Lung (tissue), 12 donors: ENCODE measurements around the gene HK2. TPM values are rescaled to one million over a fixed set of nuclear protein-coding genes. Genes with fewer than 3 reads are reported as not detected.

Experiments
- ATAC-seq: fragments of 200-7000 bp; cut with Tn5 transposase; one replicate; pipeline ENCODE4 v1.9.1; 2020; ENCODE audit warnings: moderate number of reproducible peaks; ENCODE audit not compliant: insufficient read depth, low FRiP score
- DNase-seq, 3 donors: peaks; one replicate each; pipeline ENCODE4 v3.0.0-alpha.2; 2013 to 2017
- H3K27ac ChIP-seq, 2 donors: one replicate each; pipeline ENCODE4 v1.5.1; 2013; ENCODE audit warnings: mild to moderate bottlenecking in 2 of 2, moderate library complexity in 2 of 2, control low read depth in 1 of 2, inconsistent platforms in 1 of 2, low read depth in 1 of 2, low read length in 1 of 2
- H3K27me3 ChIP-seq, 3 donors: one replicate each; pipeline ENCODE4 v1.5.1; 2013; ENCODE audit warnings: low read length in 2 of 3; ENCODE audit not compliant: control insufficient read depth in 3 of 3, insufficient read depth in 3 of 3
- H3K36me3 ChIP-seq, 4 donors: one replicate each; pipeline ENCODE4 v1.5.1; 2013; ENCODE audit warnings: low read length in 4 of 4, mild to moderate bottlenecking in 1 of 4, moderate library complexity in 1 of 4; ENCODE audit not compliant: control insufficient read depth in 4 of 4, insufficient read depth in 4 of 4
- H3K4me1 ChIP-seq, 5 donors: one replicate each; pipeline ENCODE4 v1.5.1; 2013; ENCODE audit warnings: low read length in 5 of 5, mild to moderate bottlenecking in 2 of 5, moderate library complexity in 1 of 5; ENCODE audit not compliant: control insufficient read depth in 5 of 5, insufficient read depth in 5 of 5
- H3K4me3 ChIP-seq: one replicate; pipeline ENCODE4 v1.5.1; 2013; ENCODE audit warnings: mild to moderate bottlenecking, control low read depth, moderate library complexity
- H3K9ac ChIP-seq, 2 donors: one replicate each; pipeline ENCODE4 v1.5.1; 2013; ENCODE audit warnings: low read length in 2 of 2, control low read depth in 1 of 2; ENCODE audit not compliant: insufficient read depth in 1 of 2
- H3K9me3 ChIP-seq, 4 donors: one replicate each; pipeline ENCODE4 v1.5.1; 2013; ENCODE audit warnings: low read length in 3 of 4, mild to moderate bottlenecking in 1 of 4, moderate library complexity in 1 of 4; ENCODE audit not compliant: control insufficient read depth in 4 of 4, insufficient read depth in 3 of 4
- WGBS, 2 donors: extraction: QIAGEN DNeasy Blood & Tissue Kit; methylation state at CpG; one replicate each; pipeline ENCODE4 v1.1.7; 2013; 5-methylcytosine and 5-hydroxymethylcytosine counted together
- polyA plus RNA-seq, 2 donors: library from polyadenylated mRNA; stranded (reverse); fragments of 200-250 nt; gene quantifications; one replicate each; pipeline ENCODE4 v1.2.1, GENCODE V29; 2013
- total RNA-seq, 2 donors: library from RNA; depleted of rRNA in 1 of 2; stranded (reverse); fragments of >200 nt in 1 of 2; gene quantifications; one replicate each; pipeline ENCODE4 v1.2.1, GENCODE V29; 2014 to 2021
- TF ChIP-seq, protein P1 (sequence below): IDR thresholded peaks from 2 replicates; pipeline ENCODE4 v1.5.1; 2012; ENCODE audit warnings: mild to moderate bottlenecking; ENCODE audit errors: control extremely low read depth, extremely low read depth
- donor health status: control.
- donor health status: control.
- donor health status: Bipolar disorder and iron deficiency.
- donor health status: healthy.
- donor health status: DM: yes; HTN: yes; CAD: no.

Gene HK2
- total and polyA plus RNA-seq, 4 donors, result 13.6 to 43.1 (median 20.8) TPM

DNA sequence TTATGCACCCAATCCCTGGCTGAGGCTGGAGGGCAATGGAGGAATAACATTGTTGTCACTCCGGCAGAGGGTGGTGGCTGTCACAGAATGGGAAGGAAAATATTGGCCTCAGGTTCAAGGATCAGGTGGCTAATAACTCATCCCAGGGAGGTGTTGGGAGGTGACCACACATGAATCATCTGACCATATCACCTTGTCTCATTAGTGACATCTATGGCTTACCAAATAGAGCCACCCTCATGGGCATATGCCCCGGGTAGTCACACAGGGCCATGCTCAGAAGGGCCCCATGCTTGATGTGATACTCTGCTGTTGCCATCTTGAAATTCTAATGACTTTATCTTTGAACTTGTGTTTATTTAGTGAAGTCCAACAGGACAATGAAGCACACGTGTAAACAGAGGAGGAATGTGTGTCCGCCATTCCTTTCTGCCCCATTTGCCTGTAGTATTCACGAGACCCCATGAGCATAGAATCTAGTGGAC lies 27.5 kb upstream of the HK2 start:
- H3K27ac ChIP-seq, result no peak overlapping the region
- no peak for ATAC-seq
- H3K36me3 ChIP-seq, result no peaks in the 10 kb centered on the region
- H3K9ac ChIP-seq, result no peak overlapping the region
- WGBS, 2 donors, result 89 to 92% methylated on average over 5 of the region's 5 CpGs
- no peaks in the 10 kb centered on the region for H3K4me1 ChIP-seq
- no peak overlapping the region for H3K4me3 ChIP-seq
- TF ChIP-seq, protein P1, sequence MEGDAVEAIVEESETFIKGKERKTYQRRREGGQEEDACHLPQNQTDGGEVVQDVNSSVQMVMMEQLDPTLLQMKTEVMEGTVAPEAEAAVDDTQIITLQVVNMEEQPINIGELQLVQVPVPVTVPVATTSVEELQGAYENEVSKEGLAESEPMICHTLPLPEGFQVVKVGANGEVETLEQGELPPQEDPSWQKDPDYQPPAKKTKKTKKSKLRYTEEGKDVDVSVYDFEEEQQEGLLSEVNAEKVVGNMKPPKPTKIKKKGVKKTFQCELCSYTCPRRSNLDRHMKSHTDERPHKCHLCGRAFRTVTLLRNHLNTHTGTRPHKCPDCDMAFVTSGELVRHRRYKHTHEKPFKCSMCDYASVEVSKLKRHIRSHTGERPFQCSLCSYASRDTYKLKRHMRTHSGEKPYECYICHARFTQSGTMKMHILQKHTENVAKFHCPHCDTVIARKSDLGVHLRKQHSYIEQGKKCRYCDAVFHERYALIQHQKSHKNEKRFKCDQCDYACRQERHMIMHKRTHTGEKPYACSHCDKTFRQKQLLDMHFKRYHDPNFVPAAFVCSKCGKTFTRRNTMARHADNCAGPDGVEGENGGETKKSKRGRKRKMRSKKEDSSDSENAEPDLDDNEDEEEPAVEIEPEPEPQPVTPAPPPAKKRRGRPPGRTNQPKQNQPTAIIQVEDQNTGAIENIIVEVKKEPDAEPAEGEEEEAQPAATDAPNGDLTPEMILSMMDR, result no peak
- peaks cover 0 to 19% (median 2%) of the 10 kb centered on the region in 3 donors for H3K27me3 ChIP-seq
- H3K9me3 ChIP-seq, result no peaks in the 10 kb centered on the region
- no peak for DNase-seq

DNA sequence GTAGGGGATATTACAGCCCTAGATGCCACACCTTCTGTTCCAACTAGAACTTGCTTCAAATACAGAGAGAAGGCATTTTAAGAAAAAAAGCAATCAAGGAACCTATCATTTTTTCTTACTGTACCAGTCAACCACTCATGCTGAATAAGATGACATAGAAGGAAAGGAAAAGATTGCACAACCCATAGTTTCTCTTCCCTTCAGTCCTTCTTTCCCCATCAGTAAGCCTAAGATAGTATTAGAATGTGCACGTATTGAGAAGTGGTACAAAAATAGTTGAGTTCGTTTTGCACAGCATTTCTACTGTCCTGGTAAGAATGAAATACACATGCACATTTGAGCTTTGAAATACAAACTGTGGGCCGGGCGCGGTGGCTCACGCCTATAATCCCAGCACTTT lies 27.0 kb upstream of the HK2 start:
- Histone ChIP-seq H3K9me3 (no peaks in the 10 kb centered on the region), H3K36me3 (no peaks in the 10 kb centered on the region), H3K4me3 (no peak overlapping the region), H3K27me3 (peaks cover 0 to 24% (median 2%) of the 10 kb centered on the region in 3 donors), H3K9ac (no peak overlapping the region), H3K4me1 (no peaks in the 10 kb centered on the region), H3K27ac (no peak overlapping the region)
- 66 to 79% methylated on average over 6 of the region's 6 CpGs for WGBS, 2 donors
- TF ChIP-seq, protein P1, result no peak
- no peak for ATAC-seq
- peak in 2 of 3 donors; percentile 8 to 15 for DNase-seq

DNA sequence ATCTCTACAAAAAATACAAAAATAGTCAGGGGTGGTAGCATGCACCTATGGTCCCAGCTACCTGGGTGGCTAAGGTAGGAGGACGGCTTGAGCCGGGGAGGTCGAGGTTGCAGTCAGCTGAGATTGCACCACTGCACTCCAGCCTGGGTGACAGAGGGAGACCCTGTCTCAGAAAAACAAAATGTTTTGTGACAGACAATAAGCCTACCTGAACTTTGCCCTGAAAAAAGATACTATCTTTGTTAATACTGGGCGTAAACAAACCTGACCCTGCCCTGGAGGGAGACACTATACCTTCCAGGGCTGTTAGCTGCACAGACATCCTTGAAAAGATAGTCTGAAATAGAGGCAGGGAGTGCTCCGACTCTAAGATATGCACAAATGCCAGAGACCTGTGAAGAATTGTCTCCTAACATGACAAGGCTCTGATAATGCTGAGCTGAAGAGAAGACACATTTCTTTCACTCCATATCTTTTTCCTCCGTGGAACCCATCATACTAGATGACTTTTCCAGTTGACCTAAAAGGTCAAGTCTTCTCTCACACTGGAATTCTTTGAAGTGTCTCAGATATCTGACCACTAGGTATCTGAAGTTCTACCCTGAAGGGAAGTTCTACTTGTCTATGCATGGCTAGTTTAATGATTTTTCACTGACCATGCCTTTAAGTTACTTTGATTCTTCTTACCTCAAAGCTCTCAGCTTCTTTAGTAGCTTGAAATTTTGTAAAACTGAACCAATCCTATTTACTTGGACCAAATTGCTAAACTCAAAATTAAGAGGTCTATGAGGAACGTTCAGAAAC lies 20.9 kb upstream of the HK2 start:
- H3K36me3 ChIP-seq, result no peaks in the 10 kb centered on the region
- H3K27me3 ChIP-seq, result peaks cover 0 to 51% (median 10%) of the 10 kb centered on the region in 3 donors
- DNase-seq, result no peak
- 60 to 80% methylated on average over 7 of the region's 7 CpGs for WGBS, 2 donors
- no peak for ATAC-seq
- no peaks in the 10 kb centered on the region for H3K9me3 ChIP-seq
- H3K9ac ChIP-seq, result no peak overlapping the region
- no peak overlapping the region for H3K4me3 ChIP-seq
- H3K27ac ChIP-seq, result no peak overlapping the region
- no peaks in the 10 kb centered on the region for H3K4me1 ChIP-seq
- TF ChIP-seq, protein P1, result no peak
